ENCODE results near the gene CA11. TPM values are rescaled to one million over a fixed set of nuclear protein-coding genes. Genes with fewer than 3 reads are reported as not detected.
"Not testable (repeated sequence)": the region's sequence is repeated elsewhere in the genome, so short reads cannot be mapped to it uniquely, and the experiment has no call there.

CA11 gene
- total RNA-seq, 1 donor = 1.3 TPM

- peak; percentile 95 for DNase-seq (ENCODE audit: low read depth)
- TF ChIP-seq CTCF (IDR thresholded peaks at IDR 0.05; ENCODE audit: insufficient read depth, low read depth, low read length) = no peak
- H3K4me3 ChIP-seq (ENCODE audit: low read depth, low read length) = no peak overlapping the region
Measured at GRCh38 chr19:48681127-48681470, 35.1 kb upstream of the CA11 start.

DNA sequence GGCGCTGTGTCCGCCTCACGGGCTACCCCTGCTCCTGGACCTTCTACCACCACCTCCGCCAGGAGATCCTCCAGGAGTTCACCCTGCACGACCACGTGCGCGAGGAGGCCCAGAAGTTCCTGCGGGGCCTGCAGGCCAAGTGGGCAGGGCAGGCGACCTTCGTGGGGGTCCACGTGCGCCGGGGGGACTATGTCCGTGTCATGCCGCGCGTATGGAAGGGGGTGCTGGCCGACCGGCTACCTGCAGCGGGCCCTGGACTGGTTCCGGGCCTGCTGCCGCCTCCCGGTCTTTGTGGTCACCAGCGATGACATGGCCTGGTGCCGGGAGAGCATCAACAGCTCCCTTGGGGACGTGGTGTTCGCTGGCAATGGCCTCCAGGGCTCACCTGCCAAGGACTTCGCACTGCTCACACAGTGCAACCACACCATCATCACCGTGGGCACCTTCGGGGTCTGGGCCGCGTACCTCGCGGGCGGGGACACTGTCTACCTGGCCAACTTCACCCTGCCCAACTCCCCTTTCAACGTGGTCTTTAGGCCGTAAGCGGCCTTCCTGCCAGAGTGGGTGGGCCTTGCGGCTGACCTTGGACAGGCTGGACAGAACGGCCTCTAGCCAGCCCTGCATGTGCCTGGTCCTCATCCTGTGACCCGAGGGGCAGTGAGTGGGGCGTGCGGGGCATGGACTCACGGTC is 34.6 kb upstream of the CA11 start:
- no peak overlapping the region for H3K4me3 ChIP-seq (ENCODE audit: low read depth, low read length)
- no peak for DNase-seq (ENCODE audit: low read depth)
- no peak for TF ChIP-seq CTCF (IDR thresholded peaks at IDR 0.05; ENCODE audit: insufficient read depth, low read depth, low read length)

- H3K4me3 ChIP-seq (ENCODE audit: low read depth, low read length); DNase-seq (ENCODE audit: low read depth): not testable (repeated sequence)
Measured at GRCh38 chr19:48680006-48680405, 34.0 kb upstream of the CA11 start.

- no peak for TF ChIP-seq CTCF (IDR thresholded peaks at IDR 0.05; ENCODE audit: insufficient read depth, low read depth, low read length)
- no peak overlapping the region for H3K4me3 ChIP-seq (ENCODE audit: low read depth, low read length)
- no peak for DNase-seq (ENCODE audit: low read depth)
Measured at GRCh38 chr19:48678201-48678600, 32.2 kb upstream of the CA11 start.

DNA sequence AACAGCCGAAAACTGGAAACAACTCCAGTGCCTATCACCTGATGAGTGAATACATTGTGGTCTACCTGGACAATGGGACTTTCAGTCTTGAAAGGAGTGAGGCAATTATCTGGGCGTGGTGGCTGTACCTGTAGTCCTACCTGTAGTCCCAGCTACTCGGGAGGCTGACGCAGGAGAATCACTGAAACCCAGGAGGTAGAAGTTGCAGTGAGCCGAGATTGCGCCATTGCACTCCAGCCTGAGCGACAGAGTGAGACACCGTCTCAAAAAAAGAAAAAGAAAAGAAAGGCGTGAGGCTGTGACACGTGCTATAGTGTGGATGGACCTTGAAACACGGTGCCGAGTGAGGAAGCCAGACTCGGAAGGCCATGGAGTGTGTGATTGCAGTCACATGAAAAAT is 30.9 kb upstream of the CA11 start:
- no peak for TF ChIP-seq CTCF (IDR thresholded peaks at IDR 0.05; ENCODE audit: insufficient read depth, low read depth, low read length)
- DNase-seq (ENCODE audit: low read depth) = no peak
- H3K4me3 ChIP-seq (ENCODE audit: low read depth, low read length) = no peak overlapping the region

DNA sequence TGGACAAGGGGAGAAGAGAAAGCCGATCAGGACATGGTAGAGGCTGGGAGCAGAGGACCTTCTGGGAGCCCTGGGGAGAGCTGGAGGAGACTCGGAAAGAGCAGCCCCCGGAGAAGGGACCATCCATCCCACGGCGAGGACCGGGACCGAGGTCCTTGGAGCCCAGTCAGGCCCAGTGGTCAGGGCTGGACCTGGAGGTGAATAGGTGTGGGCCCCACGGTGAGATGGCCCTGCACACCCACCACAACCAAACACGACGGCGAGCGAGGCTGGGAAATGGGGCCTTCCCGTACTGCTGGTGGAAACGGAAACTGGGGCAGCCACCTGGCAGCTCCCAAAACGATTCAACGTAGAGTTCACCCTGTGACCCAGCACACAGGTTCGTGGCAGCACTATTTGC is 30.5 kb upstream of the CA11 start:
- H3K4me3 ChIP-seq (ENCODE audit: low read depth, low read length) = no peak overlapping the region
- TF ChIP-seq CTCF (IDR thresholded peaks at IDR 0.05; ENCODE audit: insufficient read depth, low read depth, low read length) = no peak
- no peak for DNase-seq (ENCODE audit: low read depth)

- peak; percentile 88 for TF ChIP-seq CTCF (IDR thresholded peaks at IDR 0.05; ENCODE audit: insufficient read depth, low read depth, low read length)
- peak; percentile 84 for DNase-seq (ENCODE audit: low read depth)
Measured at GRCh38 chr19:48674921-48675824, 29.2 kb upstream of the CA11 start.

More at GRCh38 chr19:48674921-48675824, 29.2 kb upstream of the CA11 start:
- no peak overlapping the region for H3K4me3 ChIP-seq (ENCODE audit: low read depth, low read length)
